Naive thymus-derived CD4-positive, alpha-beta T cell (primary cell): ENCODE data around the gene DUSP6. TPM values are rescaled to one million over a fixed set of nuclear protein-coding genes. Genes with fewer than 3 reads are reported as not detected.
A peak's percentile ranks its signal among the peaks of the same experiment; 100 is the strongest.

Source experiments
- ATAC-seq: fragments of 150-1000 bp; cut with Tn5 transposase; 2 replicates; pipeline ENCODE4 v1.10.0; 2021; ENCODE audit warnings: mild to moderate bottlenecking, moderate library complexity
- CTCF ChIA-PET: fragments of 350-600 bp; sonication (Branson Sonifier 250); formaldehyde crosslinking; loops from one replicate; lab custom pipeline; 2021; ENCODE audit warnings: antibody characterized with exemption; lab: Charles Lee
- POLR2A ChIA-PET: fragments of 350-600 bp; sonication (Branson Sonifier 250); formaldehyde crosslinking; loops from one replicate; lab custom pipeline; 2021; ENCODE audit warnings: antibody characterized with exemption, inconsistent platforms; lab: Charles Lee
- DNase-seq, 9 donors: peaks; one replicate each; pipeline versions ENCODE4 v3.0.0 to v3.0.0-alpha.2; 2020 to 2022; ENCODE audit warnings: mixed read lengths in 1 of 9
- H3K27ac ChIP-seq: one replicate; pipeline ENCODE4 v1.7.0; 2013; ENCODE audit warnings: mild to moderate bottlenecking, low read depth, low read length, moderate library complexity
- H3K27me3 ChIP-seq, 2 donors: one replicate each; pipeline ENCODE4 v1.7.0; 2013; ENCODE audit warnings: low read length in 2 of 2, mild to moderate bottlenecking in 2 of 2, moderate library complexity in 2 of 2; ENCODE audit not compliant: control insufficient read depth in 2 of 2, insufficient read depth in 2 of 2
- H3K36me3 ChIP-seq, 3 experiments: 1 replicate in 2 of 3; 2 replicates in 1 of 3; pipeline ENCODE4 v1.7.0; 2013; ENCODE audit warnings: low read length in 3 of 3, mild to moderate bottlenecking in 3 of 3, moderate library complexity in 1 of 3; ENCODE audit not compliant: insufficient read depth in 3 of 3, control insufficient read depth in 2 of 3
- H3K4me1 ChIP-seq, 2 donors: one replicate each; pipeline ENCODE4 v1.7.0; 2013; ENCODE audit warnings: low read length in 2 of 2, mild to moderate bottlenecking in 2 of 2, moderate library complexity in 1 of 2; ENCODE audit not compliant: control insufficient read depth in 2 of 2, insufficient read depth in 2 of 2
- H3K4me3 ChIP-seq: 2 replicates; pipeline ENCODE4 v1.7.0; 2013; ENCODE audit warnings: mild to moderate bottlenecking, low read length
- H3K9me3 ChIP-seq, 3 experiments: 1 replicate in 2 of 3; 2 replicates in 1 of 3; pipeline ENCODE4 v1.7.0; 2013; ENCODE audit warnings: low read length in 3 of 3; ENCODE audit not compliant: control insufficient read depth in 2 of 3
- H3K27ac Mint-ChIP-seq, 9 donors: one replicate each; pipeline ENCODE4 v1.8.0; 2020 to 2022; ENCODE audit warnings: mixed read lengths in 9 of 9, mild to moderate bottlenecking in 8 of 9, moderate library complexity in 5 of 9, inconsistent platforms in 2 of 9
- H3K27me3 Mint-ChIP-seq, 5 donors: one replicate each; pipeline ENCODE4 v1.8.0; 2021 to 2022; ENCODE audit warnings: mixed read lengths in 5 of 5, mild to moderate bottlenecking in 1 of 5
- H3K36me3 Mint-ChIP-seq, 5 donors: one replicate each; pipeline ENCODE4 v1.8.0; 2020 to 2022; ENCODE audit warnings: mixed read lengths in 5 of 5, mild to moderate bottlenecking in 3 of 5, inconsistent platforms in 1 of 5
- H3K4me1 Mint-ChIP-seq, 7 donors: one replicate each; pipeline ENCODE4 v1.8.0; 2020 to 2022; ENCODE audit warnings: mixed read lengths in 7 of 7, mild to moderate bottlenecking in 3 of 7, inconsistent platforms in 1 of 7
- H3K4me3 Mint-ChIP-seq, 10 donors: one replicate each; pipeline ENCODE4 v1.8.0; 2020 to 2022; ENCODE audit warnings: mild to moderate bottlenecking in 10 of 10, mixed read lengths in 10 of 10, moderate library complexity in 6 of 10, inconsistent platforms in 2 of 10
- H3K9me3 Mint-ChIP-seq, 11 donors: one replicate each; pipeline ENCODE4 v1.8.0; 2020 to 2022; ENCODE audit warnings: mixed read lengths in 11 of 11, mild to moderate bottlenecking in 4 of 11, inconsistent platforms in 1 of 11, moderate library complexity in 1 of 11
- intact Hi-C, 2 donors: fragments of 100-400 bp; cut with micrococcal nuclease; formaldehyde crosslinking; loops; one replicate each; pipeline ENCODE4 v1.15.1; 2023
- polyA plus RNA-seq, 2 donors: library from polyadenylated mRNA; unstranded; fragments of 300-500 nt; fragmentation: Illumina TruSeq; gene quantifications; one replicate each; pipeline ENCODE4 v1.2.3, GENCODE V29; 2021
- total RNA-seq, 6 experiments: library from RNA in 5 of 6; stranded (reverse) in 5 of 6; gene quantifications; 1 replicate in 5 of 6; 2 replicates in 1 of 6; pipeline ENCODE4 v1.2.3 and lab custom pipeline; 2021 to 2026

DUSP6 gene
- total and polyA plus RNA-seq, 7 experiments from 2014 or later: 0.45 to 225 (median 2.8) TPM

- Histone ChIP-seq H3K4me3 (no peak overlapping the region), H3K36me3 (no peaks in the 10 kb centered on the region), H3K27me3 (no peaks in the 10 kb centered on the region), H3K9me3 (no peaks in the 10 kb centered on the region), H3K27ac (no peak overlapping the region), H3K4me1 (peaks cover 0 to 1% of the 10 kb centered on the region in 2 donors)
- Mint-ChIP-seq H3K27me3 (peaks cover 0 to 5% (median 0%) of the 10 kb centered on the region in 5 donors), H3K36me3 (peaks cover 0 to 12% (median 8%) of the 10 kb centered on the region in 5 donors), H3K4me3 (no peak overlapping the region), H3K27ac (no peak overlapping the region), H3K9me3 (peaks cover 0 to 16% (median 10%) of the 10 kb centered on the region in 11 donors), H3K4me1 (peaks cover 2 to 30% (median 5%) of the 10 kb centered on the region in 7 donors)
- ATAC-seq: no peak
- CTCF ChIA-PET: no interaction called here
- POLR2A ChIA-PET: no interaction called here
- DNase-seq: no peak
- intact Hi-C loops: no loop called here
These were observed 23.9 kb downstream of the DUSP6 start for GRCh38 chr12:89328151-89329030.

GRCh38 chr12:89327486-89328094 is 24.7 kb downstream of the DUSP6 start:
- Mint-ChIP-seq H3K27me3 (peaks cover 0 to 5% (median 0%) of the 10 kb centered on the region in 5 donors), H3K9me3 (peaks cover 0 to 16% (median 10%) of the 10 kb centered on the region in 11 donors), H3K4me3 (no peak overlapping the region), H3K4me1 (peaks cover 0 to 23% (median 0%) of the 10 kb centered on the region in 7 donors), H3K27ac (no peak overlapping the region), H3K36me3 (peaks cover 0 to 9% (median 8%) of the 10 kb centered on the region in 5 donors)
- H3K36me3 ChIP-seq: no peaks in the 10 kb centered on the region
- H3K27ac ChIP-seq: no peak overlapping the region
- no peak for ATAC-seq
- POLR2A ChIA-PET: no interaction called here
- intact Hi-C loops: no loop called here
- no peaks in the 10 kb centered on the region for H3K4me1 ChIP-seq
- no peaks in the 10 kb centered on the region for H3K27me3 ChIP-seq
- no peak overlapping the region for H3K4me3 ChIP-seq
- CTCF ChIA-PET: no interaction called here
- no peaks in the 10 kb centered on the region for H3K9me3 ChIP-seq
- no peak for DNase-seq

- no peak overlapping the region for H3K27ac ChIP-seq
- H3K27me3 Mint-ChIP-seq: peaks cover 0 to 5% (median 0%) of the 10 kb centered on the region in 5 donors
- peaks cover 0 to 20% (median 0%) of the 10 kb centered on the region in 7 donors for H3K4me1 Mint-ChIP-seq
- H3K4me1 ChIP-seq: no peaks in the 10 kb centered on the region
- intact Hi-C loops: no loop called here
- ChIA-PET POLR2A (no interaction called here), CTCF (interaction anchor here (0.6 kb wide), 1 partner anchor 830 kb away, joined by 3 read pairs; no protein-coding TSS in a partner anchor)
- no peaks in the 10 kb centered on the region for H3K9me3 ChIP-seq
- ATAC-seq (no peak), DNase-seq (no peak)
- no peaks in the 10 kb centered on the region for H3K27me3 ChIP-seq
- H3K36me3 Mint-ChIP-seq: peaks cover 0 to 9% (median 8%) of the 10 kb centered on the region in 5 donors
- H3K9me3 Mint-ChIP-seq: peaks cover 0 to 12% (median 9%) of the 10 kb centered on the region in 11 donors
- H3K4me3 ChIP-seq: no peak overlapping the region
- H3K27ac Mint-ChIP-seq: no peak overlapping the region
- no peaks in the 10 kb centered on the region for H3K36me3 ChIP-seq
- no peak overlapping the region for H3K4me3 Mint-ChIP-seq
These were observed 25.9 kb downstream of the DUSP6 start for GRCh38 chr12:89326239-89327040.

- Histone ChIP-seq H3K4me1 (no peaks in the 10 kb centered on the region), H3K36me3 (no peaks in the 10 kb centered on the region), H3K4me3 (no peak overlapping the region), H3K27ac (no peak overlapping the region), H3K9me3 (no peaks in the 10 kb centered on the region), H3K27me3 (no peaks in the 10 kb centered on the region)
- DNase-seq (no peak), ATAC-seq (no peak)
- peaks cover 0 to 4% (median under 1%) of the 10 kb centered on the region in 5 donors for H3K36me3 Mint-ChIP-seq
- H3K9me3 Mint-ChIP-seq: peaks cover 0 to 4% (median 1%) of the 10 kb centered on the region in 11 donors
- CTCF ChIA-PET: no interaction called here
- no peak overlapping the region for H3K27ac Mint-ChIP-seq
- POLR2A ChIA-PET: no interaction called here
- H3K4me1 Mint-ChIP-seq: peaks cover 0 to 20% (median 0%) of the 10 kb centered on the region in 7 donors
- peaks cover 0 to 5% (median 0%) of the 10 kb centered on the region in 5 donors for H3K27me3 Mint-ChIP-seq
- intact Hi-C loops: no loop called here
- H3K4me3 Mint-ChIP-seq: no peak overlapping the region
These were observed 26.8 kb downstream of the DUSP6 start for GRCh38 chr12:89325495-89325894.

- POLR2A ChIA-PET: no interaction called here
- no peak for ATAC-seq
- H3K27ac Mint-ChIP-seq: peak overlapping the region in 1 of 9 donors; percentile 27
- peaks cover 0 to 3% (median 0%) of the 10 kb centered on the region in 5 donors for H3K36me3 Mint-ChIP-seq
- H3K27me3 Mint-ChIP-seq: peaks cover 0 to 5% (median 0%) of the 10 kb centered on the region in 5 donors
- H3K27ac ChIP-seq: no peak overlapping the region
- H3K36me3 ChIP-seq: no peaks in the 10 kb centered on the region
- DNase-seq: no peak
- peaks cover 0 to 2% (median 0%) of the 10 kb centered on the region in 11 donors for H3K9me3 Mint-ChIP-seq
- no peaks in the 10 kb centered on the region for H3K4me1 ChIP-seq
- H3K4me3 Mint-ChIP-seq: no peak overlapping the region
- H3K27me3 ChIP-seq: no peaks in the 10 kb centered on the region
- H3K4me1 Mint-ChIP-seq: peaks cover 0 to 20% (median 0%) of the 10 kb centered on the region in 7 donors
- intact Hi-C loops: no loop called here
- CTCF ChIA-PET: no interaction called here
- H3K9me3 ChIP-seq: no peaks in the 10 kb centered on the region
- H3K4me3 ChIP-seq: no peak overlapping the region
These were observed 27.9 kb downstream of the DUSP6 start for GRCh38 chr12:89324437-89324836.

- Mint-ChIP-seq H3K4me3 (no peak overlapping the region), H3K9me3 (no peaks in the 10 kb centered on the region), H3K4me1 (peaks cover 0 to 19% (median 0%) of the 10 kb centered on the region in 7 donors), H3K36me3 (peaks cover 0 to 3% (median 0%) of the 10 kb centered on the region in 5 donors), H3K27me3 (peaks cover 0 to 5% (median 0%) of the 10 kb centered on the region in 5 donors), H3K27ac (no peak overlapping the region)
- intact Hi-C loops: no loop called here
- H3K4me1 ChIP-seq: no peaks in the 10 kb centered on the region
- ChIA-PET CTCF (no interaction called here), POLR2A (no interaction called here)
- no peak for DNase-seq
- no peak overlapping the region for H3K4me3 ChIP-seq
- H3K27ac ChIP-seq: no peak overlapping the region
- H3K36me3 ChIP-seq: no peaks in the 10 kb centered on the region
- ATAC-seq: no peak
- H3K27me3 ChIP-seq: no peaks in the 10 kb centered on the region
- H3K9me3 ChIP-seq: no peaks in the 10 kb centered on the region
These were observed 28.6 kb downstream of the DUSP6 start for GRCh38 chr12:89323568-89324218.
